DND-41 (cell line): ENCODE measurements around the gene WBP11.

Experiments
- CTCF ChIP-seq: IDR thresholded peaks from 2 replicates; pipeline ENCODE4 v1.5.1; 2012; ENCODE audit warnings: borderline replicate concordance, low read length, moderate library complexity, mild to moderate bottlenecking; ENCODE audit not compliant: poor library complexity, severe bottlenecking; ENCODE audit errors: extremely low read depth
- EZH2 ChIP-seq: IDR thresholded peaks from 3 replicates; pipeline ENCODE4 v1.6.1; 2012; ENCODE audit warnings: borderline replicate concordance, low read depth, mild to moderate bottlenecking, moderate library complexity, low read length, inconsistent platforms; ENCODE audit not compliant: severe bottlenecking

DNA sequence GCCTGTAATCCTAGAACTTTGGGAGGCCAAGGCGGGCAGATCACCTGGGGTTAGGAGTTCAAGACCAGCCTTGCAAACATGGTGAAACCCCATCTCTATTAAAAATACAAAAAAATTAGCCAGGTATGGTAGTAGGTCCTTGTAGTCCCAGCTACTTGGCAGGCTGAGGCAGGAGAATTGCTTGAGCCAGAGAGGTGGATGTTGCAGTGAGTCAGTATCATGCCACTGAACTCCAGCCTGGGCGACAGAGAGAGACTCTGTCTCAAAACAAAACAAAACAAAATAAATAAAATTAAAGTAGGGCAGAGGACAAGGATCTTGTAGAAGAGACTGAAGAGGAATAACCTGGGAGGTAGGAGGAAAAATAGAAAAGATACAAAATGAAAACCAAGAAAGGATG lies 61.3 kb downstream of the WBP11 start:
- TF ChIP-seq EZH2 (no peak), CTCF (no peak)
